Hepatocyte (in vitro differentiated cells): Measurements from ENCODE around the gene SLC26A4. TPM values are rescaled to one million over a fixed set of nuclear protein-coding genes. Genes with fewer than 3 reads are reported as not detected.

Source experiments
- DNase-seq: peaks from one replicate; pipeline ENCODE4 v3.0.0-alpha.2; 2016; ENCODE audit warnings: low spot score
- H2AFZ ChIP-seq: fragments of 200-600 bp; sonication (generic); 2 replicates; pipeline ENCODE4 v1.6.0; 2016; ENCODE audit warnings: antibody characterized with exemption, mild to moderate bottlenecking
- H3K27ac ChIP-seq: fragments of 200-600 bp; sonication (generic); 2 replicates; pipeline ENCODE4 v1.5.1; 2016; ENCODE audit warnings: mild to moderate bottlenecking
- H3K27me3 ChIP-seq: fragments of 200-600 bp; sonication (generic); 2 replicates; pipeline ENCODE4 v1.6.1; 2016
- H3K36me3 ChIP-seq: fragments of 200-600 bp; sonication (generic); replicated peaks from 2 replicates; pipeline ENCODE4 v1.5.1; 2016; ENCODE audit warnings: low read depth; ENCODE audit not compliant: insufficient read depth
- H3K4me1 ChIP-seq: fragments of 200-600 bp; sonication (generic); 2 replicates; pipeline ENCODE4 v1.5.1; 2016; ENCODE audit warnings: mild to moderate bottlenecking, moderate library complexity; ENCODE audit not compliant: insufficient read depth
- H3K4me2 ChIP-seq: fragments of 200-600 bp; sonication (generic); 2 replicates; pipeline ENCODE4 v1.6.0; 2016
- H3K4me3 ChIP-seq: fragments of 200-600 bp; sonication (generic); 2 replicates; pipeline ENCODE4 v1.5.1; 2016; ENCODE audit warnings: mild to moderate bottlenecking
- H3K79me2 ChIP-seq: fragments of 200-600 bp; sonication (generic); 2 replicates; pipeline ENCODE4 v1.6.0; 2017; ENCODE audit warnings: mild to moderate bottlenecking
- H3K9me2 ChIP-seq: fragments of 200-600 bp; sonication (generic); replicated peaks from 2 replicates; pipeline ENCODE4 v1.6.0; 2017; ENCODE audit warnings: mild to moderate bottlenecking; ENCODE audit not compliant: insufficient read depth
- H3K9me3 ChIP-seq: fragments of 200-600 bp; sonication (generic); 2 replicates; pipeline ENCODE4 v1.5.1; 2016; ENCODE audit warnings: low read depth, mild to moderate bottlenecking
- H4K20me1 ChIP-seq: fragments of 200-600 bp; sonication (generic); 2 replicates; pipeline ENCODE4 v1.6.0; 2016; ENCODE audit warnings: mild to moderate bottlenecking; ENCODE audit not compliant: insufficient read depth, poor library complexity, severe bottlenecking
- EZH2 ChIP-seq: fragments of 200-600 bp; sonication (generic); IDR thresholded peaks from 2 replicates; pipeline ENCODE4 v1.6.1; 2016; ENCODE audit warnings: antibody characterized with exemption, mild to moderate bottlenecking, borderline replicate concordance
- EZH2phosphoT487 ChIP-seq: fragments of 200-600 bp; sonication (generic); IDR thresholded peaks from one replicate; pipeline ENCODE4 v1.6.1; 2018; ENCODE audit warnings: antibody characterized with exemption, mild to moderate bottlenecking, low read depth, moderate library complexity; ENCODE audit not compliant: unreplicated experiment, severe bottlenecking
- WGBS: methylation state at CpG from one replicate; pipeline ENCODE4 v1.1.6; 2016; ENCODE audit warnings: low lambda C conversion rate; ENCODE audit errors: missing lambda C conversion rate; 5-methylcytosine and 5-hydroxymethylcytosine counted together
- polyA plus RNA-seq: library from polyadenylated mRNA; unstranded; fragments of >200 nt; fragmentation: Nextera tagmentation; extraction: Ambion mirVana; gene quantifications from 2 replicates; pipeline ENCODE4 v1.2.1, GENCODE V29; 2016
- total RNA-seq: library from RNA; depleted of rRNA; stranded (reverse); fragments of >200 nt; gene quantifications from 2 replicates; pipeline ENCODE4 v1.2.3, GENCODE V29; 2014
- TF ChIP-seq, protein P1 (sequence below): fragments of 200-600 bp; sonication (generic); IDR thresholded peaks from 2 replicates; pipeline ENCODE4 v1.5.1; 2016; ENCODE audit warnings: antibody characterized with exemption, mild to moderate bottlenecking; ENCODE audit not compliant: poor library complexity

The SLC26A4 gene
- total and polyA plus RNA-seq, 2 experiments from 2014 or later: 0.20 TPM; not detected in 1

DNA sequence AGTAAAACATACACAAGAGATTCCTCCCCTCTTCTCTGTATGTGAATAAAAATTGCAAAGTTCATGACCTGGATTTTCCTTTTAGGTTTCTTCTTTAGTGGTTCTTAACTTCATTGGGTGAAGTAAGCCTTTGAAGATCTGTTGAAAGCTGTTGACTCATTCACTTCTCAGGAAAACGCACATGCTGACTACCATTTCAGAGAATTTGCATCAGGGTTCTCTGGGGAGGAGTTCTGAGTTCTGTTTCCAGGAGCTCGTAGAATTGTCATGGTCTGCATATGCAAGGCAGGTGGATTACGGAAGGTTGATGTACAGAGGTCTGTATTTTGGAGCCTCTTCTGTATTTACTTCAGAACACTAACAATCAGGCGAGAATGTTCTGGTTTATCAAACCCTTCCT is 962 bp upstream of the SLC26A4 start:
- TF ChIP-seq, protein P1, sequence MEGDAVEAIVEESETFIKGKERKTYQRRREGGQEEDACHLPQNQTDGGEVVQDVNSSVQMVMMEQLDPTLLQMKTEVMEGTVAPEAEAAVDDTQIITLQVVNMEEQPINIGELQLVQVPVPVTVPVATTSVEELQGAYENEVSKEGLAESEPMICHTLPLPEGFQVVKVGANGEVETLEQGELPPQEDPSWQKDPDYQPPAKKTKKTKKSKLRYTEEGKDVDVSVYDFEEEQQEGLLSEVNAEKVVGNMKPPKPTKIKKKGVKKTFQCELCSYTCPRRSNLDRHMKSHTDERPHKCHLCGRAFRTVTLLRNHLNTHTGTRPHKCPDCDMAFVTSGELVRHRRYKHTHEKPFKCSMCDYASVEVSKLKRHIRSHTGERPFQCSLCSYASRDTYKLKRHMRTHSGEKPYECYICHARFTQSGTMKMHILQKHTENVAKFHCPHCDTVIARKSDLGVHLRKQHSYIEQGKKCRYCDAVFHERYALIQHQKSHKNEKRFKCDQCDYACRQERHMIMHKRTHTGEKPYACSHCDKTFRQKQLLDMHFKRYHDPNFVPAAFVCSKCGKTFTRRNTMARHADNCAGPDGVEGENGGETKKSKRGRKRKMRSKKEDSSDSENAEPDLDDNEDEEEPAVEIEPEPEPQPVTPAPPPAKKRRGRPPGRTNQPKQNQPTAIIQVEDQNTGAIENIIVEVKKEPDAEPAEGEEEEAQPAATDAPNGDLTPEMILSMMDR: no peak
- TF ChIP-seq EZH2phosphoT487 (no peak), EZH2 (no peak)
- no peaks in the 10 kb centered on the region for H3K36me3 ChIP-seq
- no peaks in the 10 kb centered on the region for H3K79me2 ChIP-seq
- no peak for DNase-seq
- no peaks in the 10 kb centered on the region for H3K4me1 ChIP-seq
- H4K20me1 ChIP-seq: no peaks in the 10 kb centered on the region
- no peaks in the 10 kb centered on the region for H3K9me2 ChIP-seq
- no peak overlapping the region for H3K4me3 ChIP-seq
- H3K9me3 ChIP-seq: no peaks in the 10 kb centered on the region
- WGBS: 57% methylated on average over 4 of the region's 4 CpGs
- H3K27me3 ChIP-seq: peaks cover 66% of the 10 kb centered on the region
- H3K4me2 ChIP-seq: no peak overlapping the region
- H3K27ac ChIP-seq: no peak overlapping the region
- no peak overlapping the region for H2AFZ ChIP-seq

GRCh38 chr7:107661081-107661864 is 645 bp downstream of the SLC26A4 start:
- peak; percentile 73 for DNase-seq
- peak overlapping the region; percentile 99 for H3K4me2 ChIP-seq
- no peaks in the 10 kb centered on the region for H3K36me3 ChIP-seq
- peak; percentile 82 for TF ChIP-seq EZH2
- no peak for TF ChIP-seq EZH2phosphoT487
- peak overlapping the region; percentile 59 for H3K4me3 ChIP-seq
- H3K9me2 ChIP-seq: no peaks in the 10 kb centered on the region
- H3K4me1 ChIP-seq: no peaks in the 10 kb centered on the region
- no peaks in the 10 kb centered on the region for H3K79me2 ChIP-seq
- 1% methylated on average over 72 of the region's 73 CpGs for WGBS
- peak overlapping the region; percentile 83 for H2AFZ ChIP-seq
- no peak overlapping the region for H3K27ac ChIP-seq
- no peaks in the 10 kb centered on the region for H4K20me1 ChIP-seq
- peaks cover 73% of the 10 kb centered on the region for H3K27me3 ChIP-seq
- H3K9me3 ChIP-seq: no peaks in the 10 kb centered on the region

GRCh38 chr7:107661865-107662379 is 1.3 kb downstream of the SLC26A4 start:
- WGBS: 11% methylated on average over 20 of the region's 20 CpGs

More at GRCh38 chr7:107661865-107662379, 1.3 kb downstream of the SLC26A4 start:
- H3K27ac ChIP-seq: no peak overlapping the region
- H3K9me2 ChIP-seq: no peaks in the 10 kb centered on the region
- H3K79me2 ChIP-seq: no peaks in the 10 kb centered on the region
- no peak for DNase-seq
- H3K27me3 ChIP-seq: peaks cover 73% of the 10 kb centered on the region
- no peaks in the 10 kb centered on the region for H3K36me3 ChIP-seq
- H3K9me3 ChIP-seq: no peaks in the 10 kb centered on the region
- peak overlapping the region; percentile 83 for H2AFZ ChIP-seq
- TF ChIP-seq EZH2 (peak; percentile 59), EZH2phosphoT487 (no peak)
- TF ChIP-seq, protein P1: peak; percentile 9
- H3K4me1 ChIP-seq: no peaks in the 10 kb centered on the region
- H3K4me3 ChIP-seq: peak overlapping the region; percentile 59
- no peaks in the 10 kb centered on the region for H4K20me1 ChIP-seq
- peak overlapping the region; percentile 99 for H3K4me2 ChIP-seq
